WTC11 (cell line): Measurements from ENCODE around the gene XPNPEP1. TPM values are rescaled to one million over a fixed set of nuclear protein-coding genes. Genes with fewer than 3 reads are reported as not detected.

Experiments
- ATAC-seq: fragments of 200-7000 bp; cut with Tn5 transposase; 2 replicates; pipeline ENCODE4 v1.10.0; 2021; ENCODE audit warnings: mild to moderate bottlenecking, moderate library complexity
- CTCF ChIA-PET: fragments of 300-600 bp; sonication (Branson Sonifier 250); formaldehyde crosslinking; loops from one replicate; lab custom pipeline; 2021; ENCODE audit warnings: antibody characterized with exemption; lab: Charles Lee
- POLR2A ChIA-PET: fragments of 350-600 bp; sonication (Branson Sonifier 250); formaldehyde crosslinking; loops from one replicate; lab custom pipeline; 2021; ENCODE audit warnings: antibody characterized with exemption; lab: Charles Lee
- DNase-seq: peaks from one replicate; pipeline ENCODE4 v3.0.0; 2021; ENCODE audit warnings: low spot score
- H3K27ac Mint-ChIP-seq: 2 replicates; pipeline ENCODE4 v1.8.0; 2021; ENCODE audit warnings: mixed read lengths
- H3K27me3 Mint-ChIP-seq: 2 replicates; pipeline ENCODE4 v1.8.0; 2021; ENCODE audit warnings: low read depth, mild to moderate bottlenecking, moderate library complexity, mixed read lengths
- H3K36me3 Mint-ChIP-seq: 2 replicates; pipeline ENCODE4 v1.8.0; 2021; ENCODE audit warnings: mixed read lengths
- H3K4me1 Mint-ChIP-seq: 2 replicates; pipeline ENCODE4 v1.8.0; 2022; ENCODE audit warnings: mixed read lengths
- H3K4me3 Mint-ChIP-seq: 2 replicates; pipeline ENCODE4 v1.8.0; 2021; ENCODE audit warnings: mild to moderate bottlenecking, moderate library complexity, mixed read lengths
- H3K9me3 Mint-ChIP-seq: 2 replicates; pipeline ENCODE4 v1.8.0; 2021; ENCODE audit warnings: mixed read lengths
- ATF2 ChIP-seq: sonication (generic); formaldehyde crosslinking; IDR thresholded peaks from 2 replicates; pipeline ENCODE4 v1.8.1; 2022; ENCODE audit warnings: low read depth, missing genetic modification reagents, borderline replicate concordance
- E2F5 ChIP-seq: sonication (generic); formaldehyde crosslinking; IDR thresholded peaks from 2 replicates; pipeline ENCODE4 v1.8.1; 2022; ENCODE audit warnings: mild to moderate bottlenecking, moderate library complexity, missing genetic modification reagents
- ELF4 ChIP-seq: sonication (generic); formaldehyde crosslinking; IDR thresholded peaks from 2 replicates; pipeline ENCODE4 v1.8.1; 2022; ENCODE audit warnings: low read depth, mild to moderate bottlenecking, moderate library complexity, missing genetic modification reagents
- ESRRA ChIP-seq: sonication (generic); formaldehyde crosslinking; IDR thresholded peaks from 2 replicates; pipeline ENCODE4 v1.8.1; 2022; ENCODE audit warnings: mild to moderate bottlenecking, missing genetic modification reagents, borderline replicate concordance
- FOXK1 ChIP-seq: sonication (generic); formaldehyde crosslinking; IDR thresholded peaks from 2 replicates; pipeline ENCODE4 v1.8.0; 2022; ENCODE audit warnings: mild to moderate bottlenecking, moderate library complexity, missing genetic modification reagents
- FOXP4 ChIP-seq: sonication (generic); formaldehyde crosslinking; IDR thresholded peaks from 2 replicates; pipeline ENCODE4 v1.8.0; 2022; ENCODE audit warnings: mild to moderate bottlenecking, missing genetic modification reagents
- GRHL2 ChIP-seq: fragments of 250-450 bp; sonication (Bioruptor Pico); IDR thresholded peaks from 2 replicates; pipeline ENCODE4 v1.8.0; 2022; ENCODE audit warnings: mild to moderate bottlenecking, moderate library complexity; ENCODE audit not compliant: insufficient replicate concordance, severe bottlenecking
- HMGA2 ChIP-seq: fragments of 250-450 bp; sonication (Bioruptor Pico); IDR thresholded peaks from 2 replicates; pipeline ENCODE4 v1.4.0; 2021; ENCODE audit warnings: mild to moderate bottlenecking, moderate library complexity
- HMGXB4 ChIP-seq: sonication (generic); formaldehyde crosslinking; IDR thresholded peaks from 2 replicates; pipeline ENCODE4 v1.8.1; 2023; ENCODE audit warnings: mild to moderate bottlenecking, moderate library complexity, missing genetic modification reagents
- IRF2 ChIP-seq: sonication (generic); formaldehyde crosslinking; IDR thresholded peaks from 2 replicates; pipeline ENCODE4 v1.8.0; 2022; ENCODE audit warnings: low read depth, missing genetic modification reagents, borderline replicate concordance
- MLX ChIP-seq: sonication (generic); formaldehyde crosslinking; IDR thresholded peaks from 2 replicates; pipeline ENCODE4 v1.8.1; 2023; ENCODE audit warnings: mild to moderate bottlenecking, missing genetic modification reagents, moderate library complexity
- PRRX2 ChIP-seq: fragments of 250-450 bp; sonication (Bioruptor Pico); IDR thresholded peaks from 2 replicates; pipeline ENCODE4 v1.8.0; 2021; ENCODE audit warnings: mild to moderate bottlenecking
- SP1 ChIP-seq: sonication (generic); formaldehyde crosslinking; conservative IDR thresholded peaks from 2 replicates; pipeline ENCODE4 v1.8.1; 2022; ENCODE audit warnings: missing genetic modification reagents
- TCF7 ChIP-seq: sonication (generic); formaldehyde crosslinking; IDR thresholded peaks from 2 replicates; pipeline ENCODE4 v1.8.0; 2022; ENCODE audit warnings: mild to moderate bottlenecking, low read depth, missing genetic modification reagents, moderate library complexity
- ZMAT4 ChIP-seq: fragments of 250-450 bp; sonication (Bioruptor Pico); IDR thresholded peaks from 2 replicates; pipeline ENCODE4 v1.9.0; 2021; ENCODE audit warnings: mild to moderate bottlenecking
- ZNF281 ChIP-seq: sonication (generic); formaldehyde crosslinking; IDR thresholded peaks from 2 replicates; pipeline ENCODE4 v1.8.0; 2023; ENCODE audit warnings: mild to moderate bottlenecking, missing genetic modification reagents
- ZNF416 ChIP-seq: fragments of 250-450 bp; sonication (Bioruptor Pico); IDR thresholded peaks from 2 replicates; pipeline ENCODE4 v1.9.0; 2021; ENCODE audit warnings: mild to moderate bottlenecking, inconsistent platforms
- ZNF671 ChIP-seq: fragments of 250-450 bp; sonication (Bioruptor Pico); IDR thresholded peaks from 2 replicates; pipeline ENCODE4 v1.8.0; 2021; ENCODE audit warnings: mild to moderate bottlenecking
- total RNA-seq: library from RNA; stranded (reverse); gene quantifications from 3 replicates; pipeline ENCODE4 v1.2.3, GENCODE V29; 2021

Gene XPNPEP1
- total RNA-seq, 1 experiment from 2014 or later, result 59.3 TPM

GRCh38 chr10:109877546-109877945 lies 45.8 kb downstream of the XPNPEP1 start:
- ChIA-PET CTCF (no interaction called here), POLR2A (no interaction called here)
- ATAC-seq (no peak), DNase-seq (no peak)
- Mint-ChIP-seq H3K36me3 (peaks cover 47% of the 10 kb centered on the region), H3K27ac (no peak overlapping the region), H3K27me3 (no peaks in the 10 kb centered on the region), H3K9me3 (no peaks in the 10 kb centered on the region), H3K4me1 (no peaks in the 10 kb centered on the region), H3K4me3 (no peak overlapping the region)
- TF ChIP-seq FOXP4 (CRISPR knock-in tag) (no peak), ZNF416 (CRISPR knock-in tag) (no peak), TCF7 (CRISPR knock-in tag) (no peak), GRHL2 (no peak), FOXK1 (CRISPR knock-in tag) (no peak), ESRRA (CRISPR knock-in tag) (no peak), E2F5 (no peak), ZNF281 (CRISPR knock-in tag) (no peak), SP1 (CRISPR knock-in tag) (no peak), IRF2 (no peak), HMGA2 (no peak), HMGXB4 (CRISPR knock-in tag) (no peak), MLX (no peak), ZMAT4 (no peak), ATF2 (no peak), ELF4 (CRISPR knock-in tag) (no peak), ZNF671 (no peak), PRRX2 (CRISPR knock-in tag) (no peak)
